Heart left ventricle (tissue), 13 donors: ENCODE results near the gene HPGD.

ENCODE experiments used
- CTCF ChIP-seq, 12 donors: fragments of 200-600 bp; sonication (generic) in 4 of 12; IDR thresholded peaks; one replicate each; pipeline versions ENCODE4 v1.5.0 to v1.8.0; 2018 to 2022; ENCODE audit warnings: antibody characterized with exemption in 12 of 12, mild to moderate bottlenecking in 5 of 12
- POLR2A ChIP-seq, 2 donors: fragments of 450-650 bp; IDR thresholded peaks; one replicate each; pipeline ENCODE4 v1.6.1; 2017; ENCODE audit warnings: antibody characterized with exemption in 2 of 2, mild to moderate bottlenecking in 2 of 2, moderate library complexity in 2 of 2
- donor health status: ischemic (EF 13 %, LVEDD 7.1; RV severe dilation, severe dysfunction).
- donor health status: DM: no; HTN: yes; CAD: no.
- donor health status: DM: no; HTN: no; CAD: no.
- donor health status: ischemic (EF 25% LVEDD 6.9; RV normal size, moderate dysfunction).
- donor health status: ischemic (EF 25% LVEDD 5.7; RV mildly dilated, moderate dysfunction).
- donor health status: ischemic (EF 35%, LVEDD 5.7; RV mildly dilated, moderate dysfunction).
- donor health status: nonischemic (EF 11% LVEDD 7.7; RV severe dilation, severe dysfunction).
- donor health status: DM: yes; HTN: yes; CAD: no.
- donor health status: PGD.
- donor health status: ischemic (EF 29% LVEDD 5.4; RV normal size, mild dysfunction).
- donor health status: nonischemic (EF 23%, LVEDD 6.1; RV moderate dilation, normal function).

- TF ChIP-seq CTCF (IDR thresholded peaks at IDR 0.05) (no peak), POLR2A (IDR thresholded peaks at IDR 0.05) (no peak)
Measured at GRCh38 chr4:174559894-174560293, 37.6 kb upstream of the HPGD start.
